D721Med (cell line): Measurements from ENCODE around the gene DCTPP1.

Source experiments
- DNase-seq: peaks from one replicate; pipeline ENCODE4 v3.0.0; 2011; ENCODE audit warnings: low spot score; ENCODE audit not compliant: insufficient read length
- FAIRE-seq: peaks from 2 replicates; lab custom pipeline; 2011; peaks lifted over from hg19 to GRCh38; lab: Jason Lieb, UNC
- TF ChIP-seq, protein P1 (sequence below): IDR thresholded peaks from 2 replicates; pipeline ENCODE4 v1.5.1; 2012; ENCODE audit warnings: mild to moderate bottlenecking, control low read depth; ENCODE audit not compliant: insufficient read depth; ENCODE audit errors: missing control alignments

Gene DCTPP1

DNA sequence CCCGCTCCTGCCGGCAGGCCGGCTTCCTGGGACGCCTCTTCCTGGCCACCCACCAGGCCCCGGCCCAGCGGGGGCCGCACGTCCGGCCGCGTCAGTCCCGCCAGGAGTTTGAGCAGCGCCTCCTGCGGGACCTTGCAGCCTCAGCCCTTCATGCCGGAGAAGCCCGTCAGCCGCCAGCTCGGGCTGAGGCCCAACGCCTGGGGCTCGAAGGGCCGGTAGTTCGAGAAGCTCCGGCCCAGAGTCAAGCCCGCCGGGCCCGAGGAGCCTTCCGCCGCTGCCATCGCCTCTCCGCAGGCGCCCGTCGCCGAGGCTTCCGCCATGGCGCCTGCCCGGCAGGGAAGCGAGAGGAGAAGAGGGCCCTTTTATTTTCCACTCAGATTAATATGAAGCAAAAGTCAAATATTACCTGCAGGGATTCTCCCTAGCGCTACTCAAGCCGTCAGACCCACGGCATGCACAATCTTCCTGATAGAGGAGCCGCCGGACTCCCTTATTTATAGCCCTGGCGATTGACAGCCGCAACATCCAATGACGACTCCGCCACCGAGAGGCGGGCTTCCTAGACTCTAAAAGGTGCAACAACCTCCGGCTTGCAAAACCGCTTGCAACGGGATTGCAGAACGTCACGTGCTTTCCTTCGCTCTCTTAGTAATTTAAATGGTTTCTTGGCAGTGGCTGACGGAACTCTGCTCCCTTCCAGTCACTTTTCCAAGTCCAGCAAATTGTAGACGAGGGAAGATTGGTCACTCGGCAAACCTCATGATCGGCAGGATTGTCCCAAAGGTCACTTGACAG lies 15.8 kb upstream of the DCTPP1 start, which contains the start of gene SEPHS2:
TSS of gene SEPHS2 (minus strand) at position 467 of the 795 bp plus-strand sequence. CDS start at position 320, 147 bp downstream.
- peak; percentile 62 for DNase-seq
- TF ChIP-seq, protein P1, sequence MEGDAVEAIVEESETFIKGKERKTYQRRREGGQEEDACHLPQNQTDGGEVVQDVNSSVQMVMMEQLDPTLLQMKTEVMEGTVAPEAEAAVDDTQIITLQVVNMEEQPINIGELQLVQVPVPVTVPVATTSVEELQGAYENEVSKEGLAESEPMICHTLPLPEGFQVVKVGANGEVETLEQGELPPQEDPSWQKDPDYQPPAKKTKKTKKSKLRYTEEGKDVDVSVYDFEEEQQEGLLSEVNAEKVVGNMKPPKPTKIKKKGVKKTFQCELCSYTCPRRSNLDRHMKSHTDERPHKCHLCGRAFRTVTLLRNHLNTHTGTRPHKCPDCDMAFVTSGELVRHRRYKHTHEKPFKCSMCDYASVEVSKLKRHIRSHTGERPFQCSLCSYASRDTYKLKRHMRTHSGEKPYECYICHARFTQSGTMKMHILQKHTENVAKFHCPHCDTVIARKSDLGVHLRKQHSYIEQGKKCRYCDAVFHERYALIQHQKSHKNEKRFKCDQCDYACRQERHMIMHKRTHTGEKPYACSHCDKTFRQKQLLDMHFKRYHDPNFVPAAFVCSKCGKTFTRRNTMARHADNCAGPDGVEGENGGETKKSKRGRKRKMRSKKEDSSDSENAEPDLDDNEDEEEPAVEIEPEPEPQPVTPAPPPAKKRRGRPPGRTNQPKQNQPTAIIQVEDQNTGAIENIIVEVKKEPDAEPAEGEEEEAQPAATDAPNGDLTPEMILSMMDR: no peak
- FAIRE-seq: no peak

- TF ChIP-seq, protein P1: no peak
- DNase-seq: no peak
- FAIRE-seq: no peak
Observed at GRCh38 chr16:30445149-30445407, 15.2 kb upstream of the DCTPP1 start.

DNA sequence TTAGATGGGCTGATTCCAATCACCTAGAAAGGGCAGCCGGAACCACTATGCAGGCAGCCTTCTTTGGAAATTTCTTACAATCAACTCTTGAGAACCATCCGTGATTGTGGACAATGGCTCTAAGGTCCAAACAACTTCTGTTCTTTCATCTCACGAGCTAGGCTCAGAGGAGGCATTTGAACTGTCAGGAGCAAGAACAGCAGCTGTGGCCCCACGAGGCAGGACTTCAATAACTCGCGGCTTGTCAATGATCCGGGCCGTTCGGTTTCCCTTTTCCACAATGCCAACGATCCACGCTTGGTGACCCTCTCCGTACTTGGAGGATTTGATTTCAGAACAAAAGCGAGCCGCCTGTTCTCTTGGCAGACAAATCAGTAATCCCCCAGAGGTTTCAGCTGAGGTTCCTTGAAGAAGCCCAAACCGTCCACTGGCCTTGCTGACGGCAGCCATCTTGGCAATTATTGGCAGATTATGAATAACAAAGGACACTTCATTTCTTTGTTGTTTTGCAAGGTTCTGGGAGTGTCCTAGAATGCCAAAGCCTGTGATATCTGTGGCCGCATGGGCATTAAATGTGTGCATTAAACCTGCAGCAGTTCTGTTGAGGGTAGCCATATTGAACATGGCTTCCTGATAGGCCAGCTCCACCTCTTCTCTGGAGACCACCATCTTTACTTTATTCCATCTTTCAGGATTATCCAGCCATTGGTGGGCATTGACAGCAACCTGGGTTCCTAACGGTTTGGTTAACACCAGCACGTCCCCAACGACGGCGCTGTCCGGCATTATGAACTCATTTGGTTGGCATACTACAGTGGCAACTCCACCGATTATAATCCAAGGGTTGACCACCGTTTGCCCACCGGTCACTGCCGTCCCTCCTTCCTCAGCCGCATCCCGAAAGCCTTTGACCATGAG lies 14.7 kb upstream of the DCTPP1 start:
- DNase-seq (no peak), FAIRE-seq (no peak)
- TF ChIP-seq, protein P1: no peak

GRCh38 chr16:30443631-30444030 lies 13.8 kb upstream of the DCTPP1 start:
- FAIRE-seq (no peak), DNase-seq (no peak)
- TF ChIP-seq, protein P1: no peak

- FAIRE-seq: no peak
- DNase-seq: no peak
- TF ChIP-seq, protein P1: no peak
Observed at GRCh38 chr16:30439720-30440348, 10.0 kb upstream of the DCTPP1 start.

- FAIRE-seq: no peak
- TF ChIP-seq, protein P1: no peak
- DNase-seq: no peak
Observed at GRCh38 chr16:30438835-30439234, 9.0 kb upstream of the DCTPP1 start.
